MM.1S (cell line): ENCODE measurements around the gene CAMK2G.

Experiments
- EZH2 ChIP-seq: fragments of 300-600 bp; sonication (generic); optimal IDR thresholded peaks from 2 replicates; pipeline ENCODE3; 2017; ENCODE audit warnings: low read depth, mild to moderate bottlenecking, antibody characterized with exemption, low read length, mixed read lengths
- TF ChIP-seq, protein P1 (sequence below): fragments of 300-600 bp; sonication (generic); IDR thresholded peaks from 2 replicates; pipeline ENCODE4 v1.5.1; 2016; ENCODE audit warnings: antibody characterized with exemption, low read length, mixed read lengths

DNA sequence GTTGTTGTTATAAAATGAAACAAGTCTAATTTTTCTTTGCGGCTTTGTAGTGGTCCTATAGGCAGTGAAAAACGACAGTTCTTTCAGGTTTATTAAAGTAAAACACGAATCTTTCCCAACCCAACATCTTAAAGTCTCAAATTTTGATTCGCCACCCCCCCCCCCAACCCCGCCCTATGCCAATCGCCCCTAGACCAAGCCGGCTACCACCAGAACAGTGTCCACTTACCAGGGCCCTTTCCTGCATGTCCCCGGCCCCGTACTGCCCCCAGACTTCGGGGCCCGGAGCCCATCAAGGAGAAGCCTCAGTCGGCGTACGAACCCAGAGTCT lies 92.8 kb downstream of the CAMK2G start:
- TF ChIP-seq, protein P1, sequence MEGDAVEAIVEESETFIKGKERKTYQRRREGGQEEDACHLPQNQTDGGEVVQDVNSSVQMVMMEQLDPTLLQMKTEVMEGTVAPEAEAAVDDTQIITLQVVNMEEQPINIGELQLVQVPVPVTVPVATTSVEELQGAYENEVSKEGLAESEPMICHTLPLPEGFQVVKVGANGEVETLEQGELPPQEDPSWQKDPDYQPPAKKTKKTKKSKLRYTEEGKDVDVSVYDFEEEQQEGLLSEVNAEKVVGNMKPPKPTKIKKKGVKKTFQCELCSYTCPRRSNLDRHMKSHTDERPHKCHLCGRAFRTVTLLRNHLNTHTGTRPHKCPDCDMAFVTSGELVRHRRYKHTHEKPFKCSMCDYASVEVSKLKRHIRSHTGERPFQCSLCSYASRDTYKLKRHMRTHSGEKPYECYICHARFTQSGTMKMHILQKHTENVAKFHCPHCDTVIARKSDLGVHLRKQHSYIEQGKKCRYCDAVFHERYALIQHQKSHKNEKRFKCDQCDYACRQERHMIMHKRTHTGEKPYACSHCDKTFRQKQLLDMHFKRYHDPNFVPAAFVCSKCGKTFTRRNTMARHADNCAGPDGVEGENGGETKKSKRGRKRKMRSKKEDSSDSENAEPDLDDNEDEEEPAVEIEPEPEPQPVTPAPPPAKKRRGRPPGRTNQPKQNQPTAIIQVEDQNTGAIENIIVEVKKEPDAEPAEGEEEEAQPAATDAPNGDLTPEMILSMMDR, result no peak
- no peak for TF ChIP-seq EZH2
